ENCODE data around the gene APOL2.
A peak's percentile ranks its signal among the peaks of the same experiment; 100 is the strongest.
"Not testable (repeated sequence)": the region's sequence is repeated elsewhere in the genome, so short reads cannot be mapped to it uniquely, and the experiment has no call there.

The APOL2 gene

DNA sequence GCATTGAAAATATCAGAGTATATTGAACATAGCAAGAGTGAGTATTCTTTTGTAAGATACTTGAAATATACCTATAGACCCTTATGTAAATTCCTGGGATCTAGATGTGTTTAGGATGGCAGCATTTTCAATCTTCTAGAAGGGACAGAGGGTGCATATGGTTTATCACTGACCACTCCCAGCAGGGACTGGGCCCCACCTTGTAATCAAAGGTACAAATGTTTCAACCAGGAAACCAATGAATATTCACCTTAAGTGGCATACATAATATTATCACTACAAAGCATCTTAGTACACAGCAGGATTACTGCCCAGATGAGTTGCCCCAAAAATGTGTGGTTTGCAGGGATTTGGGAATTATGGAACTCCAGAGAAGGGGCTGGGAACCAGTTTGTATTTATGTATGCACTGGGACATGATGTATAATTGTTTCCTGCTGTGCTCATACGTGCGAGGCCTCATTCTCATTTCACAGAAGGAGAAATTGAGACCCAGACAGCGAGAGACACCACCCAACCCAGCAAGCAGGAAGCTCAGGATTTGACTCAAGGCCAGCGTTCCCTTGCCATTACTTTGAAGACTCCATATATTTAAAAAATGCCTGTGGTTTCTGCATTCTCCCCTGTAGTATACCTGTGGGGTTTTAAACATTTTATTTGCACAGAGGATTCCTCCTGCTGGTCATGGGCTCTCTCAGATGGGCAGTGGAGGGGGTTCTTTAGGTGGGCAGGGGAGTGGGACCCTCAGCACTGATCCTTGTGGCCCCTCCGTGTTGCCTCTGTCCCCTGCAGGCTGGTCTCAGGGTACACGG lies 42.9 kb downstream of the APOL2 start:
- no peak for DNase-seq

DNA sequence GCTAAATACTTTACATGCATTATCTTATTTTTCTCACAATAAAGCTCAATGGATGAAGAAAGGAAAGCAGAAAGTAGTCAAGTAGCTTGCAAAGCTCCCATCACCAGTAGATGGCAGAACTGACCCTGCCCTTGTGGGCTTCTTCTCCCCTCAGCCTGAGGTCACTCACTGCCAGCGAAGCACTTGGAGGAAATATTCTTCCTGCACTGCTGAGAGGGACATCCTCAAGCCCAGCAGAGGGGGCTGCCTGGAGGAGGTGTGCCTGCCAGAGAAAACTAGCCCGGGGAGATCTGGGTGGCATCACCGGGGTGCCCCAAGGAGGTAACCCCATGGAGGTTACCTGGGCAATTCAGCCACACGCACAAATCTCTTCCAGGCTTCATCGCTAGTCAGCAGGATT lies 44.4 kb downstream of the APOL2 start:
- peak; percentile 83 for DNase-seq

DNA sequence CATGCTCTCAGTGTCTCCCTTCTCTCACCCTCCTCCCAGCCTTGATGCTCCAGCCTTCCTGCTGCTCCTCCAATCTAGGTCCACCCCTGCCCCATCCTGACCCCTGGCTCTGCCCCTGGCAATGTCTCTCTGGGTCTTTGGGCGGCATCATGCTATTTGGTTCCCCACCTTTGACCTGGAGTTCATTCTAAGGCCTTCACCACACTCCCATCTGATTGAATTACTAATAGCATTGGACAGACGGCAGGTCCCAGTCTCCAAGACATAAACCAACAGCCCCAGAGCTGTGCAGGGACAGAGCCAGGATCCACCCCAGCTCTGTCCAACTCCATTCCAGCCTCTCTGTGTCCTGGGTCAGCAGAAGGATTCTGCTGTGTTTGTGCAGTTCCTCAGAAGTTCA lies 44.9 kb downstream of the APOL2 start:
- DNase-seq = no peak

DNA sequence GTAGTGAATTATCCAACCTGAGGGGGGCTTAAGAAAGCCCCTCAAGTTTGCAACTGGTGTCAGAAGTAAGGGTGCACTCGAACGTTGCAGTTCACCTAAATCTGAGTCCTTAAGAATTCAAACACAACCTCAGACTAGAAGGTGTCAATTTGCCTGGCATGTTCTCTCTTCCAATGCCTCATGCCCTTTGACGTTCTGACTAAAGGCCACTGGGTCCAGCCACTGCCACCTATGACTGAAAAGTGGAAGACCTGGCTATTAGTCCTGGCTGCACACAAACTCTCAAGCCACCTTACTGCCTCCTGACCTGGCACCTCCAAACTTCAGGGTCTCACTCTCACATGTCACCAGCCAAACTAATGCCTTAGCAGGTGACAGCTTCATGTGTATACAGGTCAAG lies 45.8 kb downstream of the APOL2 start:
- no peak for DNase-seq

DNA sequence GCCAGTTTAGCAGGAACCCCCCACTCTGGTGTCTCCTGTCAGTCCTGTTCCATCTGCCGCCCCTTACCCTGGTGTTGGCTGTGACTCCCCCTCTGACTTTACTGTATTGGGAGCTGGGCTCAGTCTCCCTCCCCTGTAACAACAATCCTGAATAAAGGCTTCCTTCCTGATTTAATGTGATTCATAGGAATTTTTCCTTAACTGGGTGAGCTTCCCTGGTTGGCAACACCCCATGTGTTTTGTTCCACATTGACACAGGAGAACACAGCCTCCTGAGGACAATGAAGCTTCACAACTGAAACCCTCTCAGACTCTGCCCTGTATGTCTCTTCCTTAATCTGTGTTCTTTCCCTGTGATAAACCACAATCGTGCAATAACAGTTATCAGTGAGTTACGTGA lies 46.2 kb downstream of the APOL2 start:
- DNase-seq = no peak

DNA sequence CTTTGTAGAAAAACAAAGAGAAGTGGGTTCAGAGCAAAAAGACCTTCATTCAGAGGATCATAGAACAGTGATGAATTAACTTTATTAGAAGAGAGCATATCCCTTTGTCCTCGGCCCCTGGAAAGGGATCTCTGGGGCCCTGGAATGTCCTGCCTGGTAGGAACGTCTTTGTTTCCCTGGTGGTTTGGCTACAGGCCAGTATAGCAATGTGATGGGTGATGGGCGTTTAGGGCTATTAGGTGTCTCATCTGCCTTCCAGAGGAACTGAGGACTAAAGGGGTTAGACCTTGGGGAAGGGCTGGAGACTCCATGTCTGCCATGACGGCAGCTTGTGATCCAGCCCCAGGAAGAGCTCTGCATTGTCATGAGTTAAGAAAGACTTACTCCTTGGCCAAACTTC lies 46.8 kb downstream of the APOL2 start:
- no peak for DNase-seq

DNA sequence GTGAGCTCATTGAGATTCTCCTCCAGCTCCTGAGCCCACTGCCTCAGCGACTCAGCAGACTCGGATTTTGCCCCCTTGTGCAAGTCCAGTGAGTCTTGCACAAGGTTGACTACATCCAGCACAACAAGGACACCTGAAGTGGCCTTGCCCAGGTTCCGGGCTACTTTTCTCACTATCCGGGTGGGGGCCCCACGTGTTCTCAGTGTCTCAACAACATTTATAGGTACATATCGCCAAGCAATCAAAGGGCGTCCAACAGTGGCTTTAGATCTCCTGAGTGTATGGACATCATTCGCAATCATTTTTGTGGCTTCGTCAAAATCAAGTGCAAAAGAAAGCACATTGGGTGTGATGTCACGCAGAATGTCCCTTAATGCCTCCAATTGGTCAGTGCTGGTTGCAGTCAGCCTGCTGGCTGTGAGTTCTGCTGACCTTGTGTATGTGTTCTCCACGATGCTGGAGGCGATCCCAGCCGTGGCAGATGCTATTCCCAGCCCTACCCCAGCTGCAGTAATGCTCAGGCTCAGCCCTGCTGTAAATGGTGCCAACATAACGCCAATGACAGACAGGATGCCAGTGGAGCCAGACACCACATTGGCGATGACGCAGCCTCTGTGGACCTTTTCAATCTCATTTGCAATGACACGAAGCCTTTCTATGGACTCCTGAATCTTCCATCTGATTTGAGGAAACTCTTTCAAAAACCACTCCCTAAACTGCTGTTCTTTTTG lies 48.1 kb downstream of the APOL2 start:
- DNase-seq = peak; percentile 74

DNA sequence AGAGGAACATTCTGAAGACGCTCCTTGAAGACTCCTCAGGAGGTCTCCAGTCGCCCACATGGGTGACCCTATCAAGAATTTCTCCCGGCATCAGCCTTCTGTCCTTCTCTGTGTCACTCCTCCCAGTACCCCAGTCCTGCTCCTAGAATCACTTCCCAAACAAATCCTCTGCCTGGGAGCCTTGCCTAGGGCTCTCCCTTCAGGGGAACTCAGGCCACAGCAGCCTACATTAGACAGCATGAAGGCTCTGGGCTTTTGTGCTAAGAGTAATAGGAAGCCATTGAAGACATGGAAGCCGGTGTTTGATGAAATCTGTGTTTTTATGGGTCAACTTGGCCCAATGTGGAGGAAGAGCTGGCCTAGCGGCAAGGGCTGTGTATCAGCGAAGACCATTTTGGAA lies 51.5 kb downstream of the APOL2 start:
- DNase-seq = not testable (repeated sequence)

DNA sequence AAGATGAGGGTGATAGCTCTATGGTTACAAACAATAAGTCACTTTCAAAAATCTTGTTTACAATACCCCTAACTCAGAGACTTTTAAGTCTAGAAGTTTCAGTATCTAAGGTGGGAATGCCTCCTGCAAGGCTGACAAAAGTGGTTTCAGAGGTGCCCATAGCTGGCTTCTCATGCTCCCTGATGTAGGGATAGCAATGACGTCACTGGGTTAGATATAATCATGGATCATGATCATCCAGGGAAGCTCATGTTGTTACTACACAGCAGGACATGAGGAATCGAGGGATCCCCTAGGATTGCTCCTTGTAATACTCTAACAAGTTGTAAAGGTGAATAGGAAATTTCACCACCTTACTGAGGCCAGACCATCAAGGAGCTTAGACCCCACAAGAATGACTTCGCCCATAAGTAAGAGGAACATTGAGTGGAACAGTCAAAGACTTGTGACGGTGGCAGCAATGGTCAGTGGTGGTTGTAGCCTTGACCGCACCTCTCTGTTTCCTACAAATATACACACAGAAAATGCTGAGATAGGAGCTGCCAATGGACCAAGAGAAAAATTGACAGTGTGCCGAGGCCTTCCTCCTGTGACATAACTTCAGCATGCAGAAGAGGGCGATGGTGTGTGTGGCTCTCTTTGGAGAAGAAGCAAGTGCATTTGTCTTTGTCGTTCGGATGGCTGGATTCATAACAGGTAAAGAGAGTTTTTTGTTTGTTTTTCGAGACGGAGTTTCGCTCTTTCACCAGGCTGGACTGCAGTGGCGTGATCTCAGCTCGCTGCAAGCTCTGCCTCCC lies 53.3 kb downstream of the APOL2 start:
- DNase-seq = no peak

DNA sequence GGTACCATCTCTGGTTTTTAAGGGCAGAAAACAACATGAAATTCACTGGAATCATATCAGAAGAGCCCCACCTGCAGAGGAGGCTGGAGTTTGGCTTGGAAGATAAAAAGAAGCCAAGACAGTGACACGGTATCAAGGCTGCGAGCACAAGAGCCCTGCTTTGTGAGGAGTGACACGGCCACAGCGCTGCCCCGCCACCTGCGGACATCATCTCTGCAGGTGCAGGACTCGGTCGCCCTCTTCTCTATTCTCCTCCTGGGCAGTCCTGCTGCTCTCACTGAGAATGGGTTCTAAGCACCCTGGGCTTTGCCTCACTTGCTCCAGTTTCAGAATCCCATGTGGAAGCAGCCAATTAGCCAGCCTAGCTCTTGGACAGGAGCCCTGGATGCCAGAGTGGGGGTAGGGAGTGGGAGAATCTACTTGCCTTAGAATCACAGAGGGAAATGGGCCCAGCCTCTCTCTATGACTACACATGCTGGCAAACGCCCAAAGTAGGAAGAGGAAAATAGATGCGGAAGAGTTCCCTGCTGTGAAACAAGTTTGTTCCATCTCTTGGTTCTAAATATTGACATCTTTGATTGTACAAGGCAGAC lies 54.8 kb downstream of the APOL2 start:
- no peak for DNase-seq

DNA sequence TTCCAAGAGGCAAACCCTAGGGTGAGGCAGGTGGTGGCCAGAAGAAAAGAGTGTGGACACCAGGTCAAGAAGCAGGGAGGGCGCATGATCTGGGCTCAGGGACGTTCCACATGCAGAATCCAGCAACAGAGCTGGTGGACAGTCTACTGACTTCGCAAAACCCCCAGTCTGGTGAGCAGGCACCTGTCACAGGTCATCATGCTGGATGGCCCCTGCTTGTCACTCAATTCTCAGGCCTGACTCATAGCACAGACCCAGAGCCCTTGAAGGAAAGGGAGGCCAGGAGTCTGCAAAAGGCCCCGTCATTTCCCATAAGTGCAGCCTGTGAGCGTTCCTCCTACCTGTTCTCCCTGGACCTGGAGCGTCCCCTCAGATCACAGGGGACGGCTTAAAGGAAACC lies 55.9 kb downstream of the APOL2 start:
- DNase-seq = peak; percentile 20

DNA sequence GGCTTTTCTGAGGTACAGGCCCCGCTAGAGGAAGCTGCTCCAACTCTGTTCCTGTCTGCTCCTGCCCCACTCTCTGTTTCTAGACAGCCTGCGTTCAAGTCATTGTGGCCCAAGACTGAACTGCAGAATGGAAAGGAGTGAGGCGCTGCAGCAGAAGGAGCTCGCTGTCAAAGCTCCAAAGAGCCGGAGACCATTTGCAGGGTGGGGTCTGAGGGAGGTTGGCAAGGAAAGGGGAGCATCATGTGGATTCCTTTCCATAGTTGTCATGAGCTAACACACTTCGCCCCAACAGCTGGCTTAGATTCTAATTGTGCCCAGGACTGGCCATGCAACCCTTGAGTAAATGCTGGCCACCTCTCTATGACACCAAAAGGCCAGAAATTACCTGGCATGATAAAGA lies 56.5 kb downstream of the APOL2 start:
- peak; percentile 23 for DNase-seq

DNA sequence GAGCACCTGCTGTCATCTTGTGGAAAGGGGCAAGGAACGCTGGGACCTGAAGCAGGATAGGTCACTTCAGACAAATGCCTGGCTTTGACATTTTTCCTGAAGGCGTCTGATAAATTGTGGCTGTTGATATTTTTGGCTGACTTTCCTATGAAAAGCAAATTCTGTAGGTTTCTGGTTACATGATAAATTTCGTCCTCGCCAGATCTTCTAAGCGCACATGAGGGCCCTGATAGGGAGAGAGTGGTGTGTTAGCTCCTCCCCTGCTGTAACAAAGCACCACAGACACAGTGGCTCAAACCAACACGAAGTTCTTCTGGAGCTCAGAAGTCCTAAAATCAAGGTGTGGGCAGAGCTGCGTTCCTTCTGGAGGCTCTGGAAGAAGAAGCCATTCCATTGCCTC lies 57.3 kb downstream of the APOL2 start:
- no peak for DNase-seq

DNA sequence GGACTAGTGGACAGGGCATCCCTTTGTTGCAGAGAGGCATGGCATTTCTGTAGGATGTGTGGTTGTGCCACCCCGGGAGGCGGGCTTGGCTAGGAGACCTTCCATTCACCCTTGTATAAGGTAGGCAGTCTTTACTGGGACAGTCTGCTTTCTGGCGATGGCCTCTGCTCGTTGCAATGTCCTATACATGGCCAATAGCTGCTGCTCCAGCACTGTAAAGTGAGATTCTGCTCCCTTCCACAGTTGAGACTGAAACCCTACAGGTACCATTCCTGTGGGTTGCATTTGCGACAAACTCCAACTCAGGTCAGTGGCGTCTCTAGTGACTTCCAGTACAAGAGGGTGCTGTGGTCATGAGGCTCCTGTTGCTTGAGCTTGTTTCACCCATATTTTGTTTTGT lies 58.4 kb downstream of the APOL2 start:
- DNase-seq = no peak

DNA sequence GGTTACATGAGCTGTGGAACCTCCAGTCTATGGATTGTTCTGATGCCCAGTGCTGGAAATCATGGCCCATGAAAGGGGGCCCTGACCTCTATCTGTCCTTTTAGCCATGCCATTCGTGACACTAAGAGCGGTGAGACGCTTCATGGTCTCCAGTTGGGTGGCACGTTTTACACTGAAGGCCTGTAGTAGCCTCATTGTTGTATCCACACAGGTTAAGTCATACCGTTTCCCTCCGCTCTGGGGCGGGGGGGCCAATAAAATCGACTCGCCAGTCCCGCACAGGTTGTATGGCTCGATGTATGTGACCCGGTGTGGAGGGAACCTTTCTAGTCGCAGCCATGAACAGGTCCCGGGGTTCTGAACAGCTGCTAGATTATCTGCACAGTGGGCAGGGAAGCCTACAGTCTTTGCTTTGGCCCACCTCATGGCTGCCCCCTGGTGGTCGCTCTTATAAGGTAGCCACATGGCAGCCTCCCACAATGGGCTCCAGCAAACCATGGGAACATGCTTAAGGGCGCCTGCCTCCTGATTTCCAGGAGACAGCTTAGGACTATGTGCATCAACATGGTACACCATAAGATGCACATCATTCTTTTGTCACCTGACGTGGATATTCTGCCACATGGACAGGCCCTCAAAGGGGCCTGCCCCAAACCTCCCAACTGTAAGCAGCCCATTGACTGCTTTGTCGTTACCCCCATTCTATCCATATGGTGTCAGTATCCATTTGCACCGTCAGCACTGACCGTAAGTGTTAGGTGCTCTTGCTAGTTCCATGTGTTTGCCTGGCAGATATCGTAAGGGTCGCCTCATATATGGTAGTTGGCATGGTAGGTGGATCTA lies 59.1 kb downstream of the APOL2 start:
- DNase-seq = peak; percentile 77

DNA sequence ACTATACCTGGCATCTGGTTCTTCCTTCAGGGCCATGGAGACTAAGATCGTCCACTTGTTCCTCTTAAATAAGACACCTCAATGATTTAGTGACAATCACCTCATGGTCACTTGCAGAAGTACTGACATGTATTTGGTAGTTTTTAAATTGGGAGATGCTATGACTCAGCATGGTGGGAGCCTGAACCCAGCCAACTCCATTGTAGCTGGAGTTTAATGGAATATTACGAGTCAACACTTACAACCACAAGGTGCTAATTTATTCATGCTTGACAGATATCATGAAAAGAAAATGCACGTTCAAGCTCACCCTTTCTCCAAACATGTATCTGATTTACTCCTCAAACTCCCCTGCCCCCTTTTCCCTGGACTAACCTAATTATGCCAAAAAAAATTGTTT lies 62.2 kb downstream of the APOL2 start:
- DNase-seq = no peak
